ENCODE measurements around the gene OR13J1.

DNA sequence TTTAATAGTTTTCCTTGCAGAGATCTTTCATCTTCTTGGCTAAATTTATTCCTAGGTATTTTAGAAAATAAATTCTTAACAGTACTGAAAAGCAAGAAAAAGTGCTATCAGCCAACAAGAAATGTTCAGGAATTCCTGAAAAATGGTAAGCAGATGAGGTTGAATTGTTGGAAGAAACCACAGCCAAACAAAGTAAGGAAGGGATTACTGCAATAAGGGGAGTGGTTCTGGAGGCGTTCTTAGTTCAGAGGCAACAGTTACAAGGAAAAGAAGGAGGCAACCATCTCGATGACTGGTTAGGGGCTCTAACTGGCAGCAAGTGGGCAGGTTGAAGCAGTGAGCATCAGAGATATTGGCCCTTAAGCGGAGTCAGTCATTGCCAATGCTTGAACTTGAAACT lies 12.8 kb upstream of the OR13J1 start:
- TF ChIP-seq, protein P1, sequence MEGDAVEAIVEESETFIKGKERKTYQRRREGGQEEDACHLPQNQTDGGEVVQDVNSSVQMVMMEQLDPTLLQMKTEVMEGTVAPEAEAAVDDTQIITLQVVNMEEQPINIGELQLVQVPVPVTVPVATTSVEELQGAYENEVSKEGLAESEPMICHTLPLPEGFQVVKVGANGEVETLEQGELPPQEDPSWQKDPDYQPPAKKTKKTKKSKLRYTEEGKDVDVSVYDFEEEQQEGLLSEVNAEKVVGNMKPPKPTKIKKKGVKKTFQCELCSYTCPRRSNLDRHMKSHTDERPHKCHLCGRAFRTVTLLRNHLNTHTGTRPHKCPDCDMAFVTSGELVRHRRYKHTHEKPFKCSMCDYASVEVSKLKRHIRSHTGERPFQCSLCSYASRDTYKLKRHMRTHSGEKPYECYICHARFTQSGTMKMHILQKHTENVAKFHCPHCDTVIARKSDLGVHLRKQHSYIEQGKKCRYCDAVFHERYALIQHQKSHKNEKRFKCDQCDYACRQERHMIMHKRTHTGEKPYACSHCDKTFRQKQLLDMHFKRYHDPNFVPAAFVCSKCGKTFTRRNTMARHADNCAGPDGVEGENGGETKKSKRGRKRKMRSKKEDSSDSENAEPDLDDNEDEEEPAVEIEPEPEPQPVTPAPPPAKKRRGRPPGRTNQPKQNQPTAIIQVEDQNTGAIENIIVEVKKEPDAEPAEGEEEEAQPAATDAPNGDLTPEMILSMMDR (IDR thresholded peaks at IDR 0.05), result no peak
- TF ChIP-seq POLR2A (IDR thresholded peaks at IDR 0.05), result no peak
